CD14-positive monocyte (primary cell): ENCODE data around the gene PDZD7. TPM values are rescaled to one million over a fixed set of nuclear protein-coding genes. Genes with fewer than 3 reads are reported as not detected.
A peak's percentile ranks its signal among the peaks of the same experiment; 100 is the strongest.

ENCODE experiments used
- DNase-seq, 3 donors: peaks; one replicate each; pipeline ENCODE4 v3.0.0-alpha.2; 2011 to 2022
- H2AFZ ChIP-seq: 2 replicates; pipeline ENCODE4 v1.6.0; 2012; ENCODE audit warnings: mild to moderate bottlenecking, low read depth, low read length, inconsistent platforms; ENCODE audit not compliant: insufficient read depth, poor library complexity, severe bottlenecking
- H3K27ac ChIP-seq, 2 donors: 1 replicate in 1 of 2; 2 replicates in 1 of 2; pipeline ENCODE4 v1.5.1; 2012 to 2013; ENCODE audit warnings: low read length in 2 of 2, control low read depth in 1 of 2, inconsistent platforms in 1 of 2, low read depth in 1 of 2, mild to moderate bottlenecking in 1 of 2
- H3K27me3 ChIP-seq, 2 donors: one replicate each; pipeline versions ENCODE4 v1.6.0 to v1.6.1; 2011 to 2013; ENCODE audit warnings: low read length in 2 of 2; ENCODE audit not compliant: control insufficient read depth in 2 of 2, insufficient read depth in 2 of 2
- H3K36me3 ChIP-seq, 2 donors: replicated peaks in 1 of 2; 1 replicate in 1 of 2; 2 replicates in 1 of 2; pipeline versions ENCODE4 v1.5.1 to v1.6.1; 2012 to 2013; ENCODE audit warnings: low read length in 2 of 2, control low read depth in 1 of 2, inconsistent platforms in 1 of 2, mild to moderate bottlenecking in 1 of 2; ENCODE audit not compliant: insufficient read depth in 2 of 2, control insufficient read depth in 1 of 2
- H3K4me1 ChIP-seq, 2 donors: 1 replicate in 1 of 2; 2 replicates in 1 of 2; pipeline versions ENCODE4 v1.5.1 to v1.6.1; 2012 to 2013; ENCODE audit warnings: low read length in 2 of 2, control low read depth in 1 of 2, inconsistent platforms in 1 of 2, mild to moderate bottlenecking in 1 of 2, moderate library complexity in 1 of 2; ENCODE audit not compliant: insufficient read depth in 2 of 2, control insufficient read depth in 1 of 2
- H3K4me2 ChIP-seq: replicated peaks from 2 replicates; pipeline ENCODE3; 2012; ENCODE audit warnings: low read length, moderate library complexity, mild to moderate bottlenecking; ENCODE audit not compliant: poor library complexity, severe bottlenecking; ENCODE audit errors: extremely low read depth
- H3K4me3 ChIP-seq, 3 experiments: fragments of 200-600 bp in 1 of 3; sonication (generic) in 1 of 3; replicated peaks in 1 of 3; 1 replicate in 2 of 3; 2 replicates in 1 of 3; pipeline ENCODE4 v1.5.1; 2011 to 2013; ENCODE audit warnings: low read length in 3 of 3, mild to moderate bottlenecking in 3 of 3, control low read depth in 2 of 3, low read depth in 2 of 3, inconsistent platforms in 1 of 3, moderate library complexity in 1 of 3
- H3K79me2 ChIP-seq: 2 replicates; pipeline ENCODE4 v1.6.0; 2012; ENCODE audit warnings: mild to moderate bottlenecking, control low read depth, inconsistent platforms, low read length, moderate library complexity; ENCODE audit not compliant: insufficient read depth
- H3K9ac ChIP-seq: 2 replicates; pipeline ENCODE4 v1.6.0; 2017; ENCODE audit warnings: low read length, mild to moderate bottlenecking; ENCODE audit not compliant: insufficient read depth, poor library complexity, severe bottlenecking
- H3K9me3 ChIP-seq, 2 donors: replicated peaks in 1 of 2; 1 replicate in 1 of 2; 2 replicates in 1 of 2; pipeline versions ENCODE4 v1.5.1 to v1.6.1; 2012 to 2013; ENCODE audit warnings: low read length in 2 of 2, control low read depth in 1 of 2; ENCODE audit not compliant: control insufficient read depth in 1 of 2, insufficient read depth in 1 of 2
- H4K20me1 ChIP-seq: 2 replicates; pipeline ENCODE4 v1.6.0; 2012; ENCODE audit warnings: mild to moderate bottlenecking, low read length, control low read depth, moderate library complexity; ENCODE audit not compliant: insufficient read depth
- H3K27ac Mint-ChIP-seq, 7 donors: one replicate each; pipeline ENCODE4 v1.8.0; 2020; ENCODE audit warnings: mild to moderate bottlenecking in 7 of 7, mixed read lengths in 7 of 7, moderate library complexity in 6 of 7, inconsistent platforms in 2 of 7
- H3K27me3 Mint-ChIP-seq, 3 donors: one replicate each; pipeline ENCODE4 v1.8.0; 2021 to 2022; ENCODE audit warnings: low read depth in 3 of 3, mild to moderate bottlenecking in 3 of 3, mixed read lengths in 3 of 3, moderate library complexity in 3 of 3, inconsistent platforms in 1 of 3
- H3K36me3 Mint-ChIP-seq, 2 donors: one replicate each; pipeline ENCODE4 v1.8.0; 2020; ENCODE audit warnings: mixed read lengths in 2 of 2, inconsistent platforms in 1 of 2, mild to moderate bottlenecking in 1 of 2
- H3K4me1 Mint-ChIP-seq: one replicate; pipeline ENCODE4 v1.8.0; 2020; ENCODE audit warnings: mild to moderate bottlenecking, mixed read lengths
- H3K4me3 Mint-ChIP-seq, 2 donors: one replicate each; pipeline ENCODE4 v1.8.0; 2020; ENCODE audit warnings: mild to moderate bottlenecking in 2 of 2, mixed read lengths in 2 of 2, moderate library complexity in 1 of 2
- H3K9me3 Mint-ChIP-seq, 7 donors: one replicate each; pipeline ENCODE4 v1.8.0; 2020 to 2022; ENCODE audit warnings: mixed read lengths in 7 of 7, mild to moderate bottlenecking in 6 of 7, moderate library complexity in 6 of 7, inconsistent platforms in 2 of 7
- WGBS: methylation state at CpG from one replicate; pipeline ENCODE4 v1.1.5; 2013; ENCODE audit warnings: missing lambda C conversion rate; ENCODE audit not compliant: insufficient coverage; 5-methylcytosine and 5-hydroxymethylcytosine counted together
- intact Hi-C, 2 donors: fragments of 100-400 bp; cut with micrococcal nuclease; formaldehyde crosslinking; loops; one replicate each; pipeline versions ENCODE4 v1.15.0 to v1.15.1; 2023
- polyA plus RNA-seq, 3 donors: library from polyadenylated mRNA; depleted of rRNA in 1 of 3; unstranded in 2 of 3; stranded (reverse) in 1 of 3; fragments of 300-500 nt in 2 of 3; fragments of >200 nt in 1 of 3; fragmentation: Illumina TruSeq in 2 of 3; gene quantifications; 1 replicate in 2 of 3; 2 replicates in 1 of 3; pipeline ENCODE4 v1.2.3, GENCODE V29; 2012 to 2021
- TF ChIP-seq, protein P1 (sequence below): fragments of 200-600 bp; IDR thresholded peaks from one replicate; pipeline ENCODE4 v1.8.0; 2022; ENCODE audit warnings: antibody characterized with exemption, mild to moderate bottlenecking

The PDZD7 gene
- polyA plus RNA-seq, 3 donors: 0.73 TPM; not detected in 2

DNA sequence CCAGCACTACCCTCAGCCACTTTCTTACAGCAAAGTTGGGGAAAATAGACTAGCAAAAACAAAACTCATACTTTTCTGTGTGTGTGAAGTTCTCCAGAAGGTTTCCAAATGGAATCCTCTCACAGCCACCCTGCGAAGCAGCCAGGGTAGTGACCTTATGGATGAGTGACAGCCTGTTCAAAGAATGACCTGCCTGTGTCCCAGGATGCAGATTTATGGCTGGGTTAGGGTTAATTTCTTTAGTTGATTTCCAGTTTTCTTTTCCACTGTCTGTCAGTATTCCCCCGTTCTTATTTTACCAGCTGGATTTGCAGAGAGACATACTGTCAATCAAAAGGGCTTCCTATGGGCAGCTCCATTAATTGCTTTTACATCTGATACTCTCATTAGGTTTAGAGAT is 64.0 kb downstream of the PDZD7 start:
- H3K4me1 Mint-ChIP-seq: peaks cover 13% of the 10 kb centered on the region
- TF ChIP-seq, protein P1, sequence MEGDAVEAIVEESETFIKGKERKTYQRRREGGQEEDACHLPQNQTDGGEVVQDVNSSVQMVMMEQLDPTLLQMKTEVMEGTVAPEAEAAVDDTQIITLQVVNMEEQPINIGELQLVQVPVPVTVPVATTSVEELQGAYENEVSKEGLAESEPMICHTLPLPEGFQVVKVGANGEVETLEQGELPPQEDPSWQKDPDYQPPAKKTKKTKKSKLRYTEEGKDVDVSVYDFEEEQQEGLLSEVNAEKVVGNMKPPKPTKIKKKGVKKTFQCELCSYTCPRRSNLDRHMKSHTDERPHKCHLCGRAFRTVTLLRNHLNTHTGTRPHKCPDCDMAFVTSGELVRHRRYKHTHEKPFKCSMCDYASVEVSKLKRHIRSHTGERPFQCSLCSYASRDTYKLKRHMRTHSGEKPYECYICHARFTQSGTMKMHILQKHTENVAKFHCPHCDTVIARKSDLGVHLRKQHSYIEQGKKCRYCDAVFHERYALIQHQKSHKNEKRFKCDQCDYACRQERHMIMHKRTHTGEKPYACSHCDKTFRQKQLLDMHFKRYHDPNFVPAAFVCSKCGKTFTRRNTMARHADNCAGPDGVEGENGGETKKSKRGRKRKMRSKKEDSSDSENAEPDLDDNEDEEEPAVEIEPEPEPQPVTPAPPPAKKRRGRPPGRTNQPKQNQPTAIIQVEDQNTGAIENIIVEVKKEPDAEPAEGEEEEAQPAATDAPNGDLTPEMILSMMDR: no peak
- H3K27me3 Mint-ChIP-seq: peaks cover 18 to 26% (median 22%) of the 10 kb centered on the region in 3 donors
- peaks cover 11 to 13% of the 10 kb centered on the region in 2 donors for H3K4me1 ChIP-seq
- no peaks in the 10 kb centered on the region for H3K9me3 ChIP-seq
- peaks cover 35 to 36% of the 10 kb centered on the region in 2 donors for H3K36me3 Mint-ChIP-seq
- no peak overlapping the region for H3K4me3 ChIP-seq
- H3K79me2 ChIP-seq: no peaks in the 10 kb centered on the region
- H3K9me3 Mint-ChIP-seq: peaks cover 0 to 3% (median 0%) of the 10 kb centered on the region in 7 donors
- no peak overlapping the region for H3K4me2 ChIP-seq
- no peak overlapping the region for H3K27ac ChIP-seq
- peak overlapping the region in 1 of 7 donors; percentile 13 for H3K27ac Mint-ChIP-seq
- H4K20me1 ChIP-seq: no peaks in the 10 kb centered on the region
- H3K36me3 ChIP-seq: peaks cover 32 to 50% of the 10 kb centered on the region in 2 donors
- DNase-seq: no peak
- no peak overlapping the region for H2AFZ ChIP-seq
- intact Hi-C loops: loop anchor here in 1 of 2 donors (5.0 kb wide), 1 partner anchor 45 kb away; no protein-coding TSS in a partner anchor
- peaks cover 7 to 13% of the 10 kb centered on the region in 2 donors for H3K27me3 ChIP-seq
- no peak overlapping the region for H3K4me3 Mint-ChIP-seq
- no CpG with 5 or more reads among the region's 2 CpGs for WGBS
- H3K9ac ChIP-seq: no peak overlapping the region

DNA sequence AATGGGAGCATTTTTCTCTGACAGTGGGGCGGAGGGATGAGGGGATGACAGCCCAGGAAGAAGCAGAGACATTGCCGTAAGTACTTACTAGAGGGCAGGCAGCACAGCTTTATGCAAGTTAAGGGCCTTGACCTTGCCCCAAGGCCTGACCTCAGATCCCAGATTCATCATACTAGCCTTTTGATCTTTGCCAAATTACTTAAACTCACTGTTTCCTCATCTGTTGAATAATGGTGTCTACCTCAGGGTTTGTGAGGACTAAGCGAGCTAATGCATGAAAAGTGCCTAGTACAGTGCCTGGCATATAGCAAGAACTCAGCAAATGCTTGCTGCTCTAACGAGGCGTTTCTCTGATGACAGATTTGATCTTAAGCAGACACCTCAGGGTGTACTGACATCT is 65.1 kb downstream of the PDZD7 start:
- Histone ChIP-seq H3K79me2 (no peaks in the 10 kb centered on the region), H3K4me3 (no peak overlapping the region), H3K36me3 (peaks cover 35 to 59% of the 10 kb centered on the region in 2 donors), H3K27me3 (peaks cover 7 to 13% of the 10 kb centered on the region in 2 donors), H3K27ac (no peak overlapping the region), H2AFZ (no peak overlapping the region), H3K9ac (no peak overlapping the region), H3K4me2 (no peak overlapping the region), H4K20me1 (no peaks in the 10 kb centered on the region), H3K9me3 (no peaks in the 10 kb centered on the region), H3K4me1 (peaks cover 11 to 13% of the 10 kb centered on the region in 2 donors)
- intact Hi-C loops: loop anchor here in 1 of 2 donors (5.0 kb wide), 1 partner anchor 46 kb away; no protein-coding TSS in a partner anchor
- Mint-ChIP-seq H3K4me1 (peaks cover 13% of the 10 kb centered on the region), H3K9me3 (peaks cover 0 to 3% (median 0%) of the 10 kb centered on the region in 7 donors), H3K4me3 (no peak overlapping the region), H3K27ac (peak overlapping the region in 1 of 7 donors; percentile 66), H3K27me3 (peaks cover 18 to 22% (median 22%) of the 10 kb centered on the region in 3 donors), H3K36me3 (peaks cover 41 to 45% of the 10 kb centered on the region in 2 donors)
- WGBS: 95% methylated on average over 4 of the region's 5 CpGs
- TF ChIP-seq, protein P1: no peak
- no peak for DNase-seq
